ENCODE measurements around the gene CYSTM1. TPM values are rescaled to one million over a fixed set of nuclear protein-coding genes. Genes with fewer than 3 reads are reported as not detected.

CYSTM1 gene
- polyA plus RNA-seq, 2 donors = 6.7 to 13.4 TPM

DNA sequence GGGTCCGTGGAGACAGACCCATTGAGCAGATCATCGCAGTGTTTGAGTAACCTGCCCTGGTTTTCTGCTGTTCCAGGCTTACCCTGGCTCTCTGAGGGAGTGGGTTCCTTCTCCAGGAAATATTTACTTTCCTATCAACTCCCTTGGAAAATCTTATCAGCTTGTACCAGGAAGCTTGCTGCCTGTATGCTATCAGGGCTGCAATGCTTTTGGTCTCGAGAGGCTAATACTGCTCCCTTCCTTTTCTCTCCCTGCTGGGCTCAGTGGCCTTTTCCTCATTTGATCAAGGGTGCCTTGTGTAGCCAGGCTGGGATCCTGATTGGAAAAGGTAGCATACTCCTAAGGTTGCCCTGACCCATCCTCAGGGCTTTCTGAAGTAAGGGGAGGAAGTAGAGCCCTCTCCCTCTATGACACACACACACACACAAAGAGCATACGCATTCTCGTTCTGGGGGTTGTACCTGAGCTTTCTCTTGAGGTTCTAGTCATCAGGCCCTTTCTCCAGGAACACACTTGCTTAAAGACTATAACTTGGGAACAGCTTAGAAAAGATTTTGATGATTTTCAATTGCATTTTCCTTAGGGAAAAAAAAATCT is 41.6 kb downstream of the CYSTM1 start:
- no peak overlapping the region for H3K27ac ChIP-seq (ENCODE audit: low read depth in 2 of 2, low read length in 1 of 2)

DNA sequence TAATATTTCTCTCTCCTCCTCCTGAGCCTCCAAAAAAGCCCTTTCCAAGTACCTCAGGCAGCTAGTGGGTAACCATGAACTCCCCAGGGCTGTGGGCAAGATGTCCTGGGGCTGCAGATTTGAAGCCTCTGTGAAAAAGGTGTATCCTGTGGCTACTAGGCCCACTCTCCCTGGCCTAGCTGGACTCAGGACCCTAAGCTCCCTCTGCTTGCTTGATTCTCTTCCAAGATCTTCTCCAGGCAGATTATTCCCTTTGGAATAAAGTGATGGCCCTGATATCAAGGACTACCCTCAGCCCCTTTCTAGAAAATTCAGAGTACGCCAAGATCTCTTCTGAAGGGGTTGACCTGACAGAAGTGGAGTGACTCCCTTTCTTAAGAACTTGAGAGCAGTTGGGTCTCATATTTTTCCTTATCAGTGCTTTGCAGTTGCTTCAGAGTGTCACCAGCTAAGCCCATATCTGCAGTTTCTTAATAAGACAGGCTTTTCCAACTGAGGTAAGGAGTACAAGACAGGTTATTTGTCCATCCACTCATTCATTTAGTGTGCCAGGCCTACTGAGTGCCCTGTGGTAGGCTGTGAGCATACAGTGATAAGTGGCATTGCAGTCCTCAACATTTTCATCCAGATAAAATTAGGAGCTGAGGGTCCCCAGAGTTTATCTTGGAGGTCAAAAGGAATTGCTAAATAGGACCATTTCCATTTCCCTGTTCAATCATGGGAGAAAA is 42.5 kb downstream of the CYSTM1 start:
- WGBS, 2 donors = 93 to 96% methylated on average over 1 of the region's 1 CpG
- H3K27ac ChIP-seq (ENCODE audit: low read depth in 2 of 2, low read length in 1 of 2) = no peak overlapping the region
- H3K27me3 ChIP-seq (ENCODE audit: control insufficient read depth in 1 of 2, insufficient read depth in 2 of 2, low read length in 2 of 2) = no peaks in the 10 kb centered on the region
- H3K9me3 ChIP-seq (ENCODE audit: control insufficient read depth in 2 of 2, insufficient read depth in 1 of 2, low read depth in 1 of 2, low read length in 1 of 2) = no peaks in the 10 kb centered on the region
- no peaks in the 10 kb centered on the region for H3K4me1 ChIP-seq (ENCODE audit: control insufficient read depth in 2 of 2, insufficient read depth in 2 of 2, low read length in 1 of 2)
- H3K4me3 ChIP-seq (ENCODE audit: low read depth in 1 of 2, low read length in 2 of 2) = no peak overlapping the region
- no peaks in the 10 kb centered on the region for H3K36me3 ChIP-seq (ENCODE audit: control insufficient read depth in 2 of 2, insufficient read depth in 2 of 2, low read length in 1 of 2)

More for the DNA sequence above, 41.6 kb downstream of the CYSTM1 start:
- no peaks in the 10 kb centered on the region for H3K4me1 ChIP-seq (ENCODE audit: control insufficient read depth in 2 of 2, insufficient read depth in 2 of 2, low read length in 1 of 2)
- no peak overlapping the region for H3K4me3 ChIP-seq (ENCODE audit: low read depth in 1 of 2, low read length in 2 of 2)
- H3K9me3 ChIP-seq (ENCODE audit: control insufficient read depth in 2 of 2, insufficient read depth in 1 of 2, low read depth in 1 of 2, low read length in 1 of 2) = no peaks in the 10 kb centered on the region
- H3K27me3 ChIP-seq (ENCODE audit: control insufficient read depth in 1 of 2, insufficient read depth in 2 of 2, low read length in 2 of 2) = no peaks in the 10 kb centered on the region
- whole genome bisulfite sequencing, 2 donors = 54 to 80% methylated on average over 5 of the region's 5 CpGs
- H3K36me3 ChIP-seq (ENCODE audit: control insufficient read depth in 2 of 2, insufficient read depth in 2 of 2, low read length in 1 of 2) = no peaks in the 10 kb centered on the region

DNA sequence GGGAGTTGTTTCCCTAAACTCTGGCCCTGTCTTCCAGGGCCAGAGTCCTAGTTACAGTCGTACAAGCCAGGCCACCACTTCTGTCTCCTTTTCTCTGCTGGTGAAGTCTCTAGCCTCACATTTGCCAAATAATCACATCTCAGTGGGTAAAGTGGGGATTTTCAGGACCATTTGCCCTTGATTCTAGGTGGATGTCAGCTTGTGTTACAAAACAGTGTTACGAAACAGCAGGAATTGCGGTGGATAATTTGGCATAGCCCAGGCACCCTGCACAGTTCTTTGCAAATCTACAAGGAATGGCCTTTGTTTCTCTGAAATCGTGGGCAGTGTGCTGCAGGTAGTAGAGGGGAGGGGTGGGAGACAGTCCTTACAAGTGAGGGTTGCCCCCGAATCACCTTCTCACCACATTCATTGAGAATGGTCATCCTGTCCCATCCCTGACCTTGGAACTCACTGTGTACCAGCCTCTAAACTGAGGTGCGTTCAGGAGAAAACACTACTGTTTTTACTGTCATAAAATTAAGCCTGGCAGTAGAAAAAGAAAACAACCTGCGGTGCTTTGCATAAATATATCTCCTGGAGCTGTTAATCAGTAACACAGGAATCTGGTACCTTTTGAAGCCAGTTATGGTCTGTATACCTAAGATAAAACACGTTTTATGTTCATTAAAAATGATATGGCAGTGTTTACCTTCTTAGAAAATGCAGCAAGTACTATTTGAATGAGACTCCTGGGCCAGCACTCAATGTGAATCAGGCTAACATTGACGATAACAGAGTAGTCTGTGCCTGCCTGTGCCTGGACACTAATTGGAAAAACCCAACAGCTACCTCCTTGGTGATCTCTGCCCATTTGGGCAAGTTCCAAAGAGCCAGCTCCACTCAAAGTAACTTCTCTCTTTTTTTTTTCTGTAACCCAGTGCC is 44.3 kb downstream of the CYSTM1 start:
- 46 to 71% methylated on average over 9 of the region's 9 CpGs for WGBS, 2 donors
- H3K27ac ChIP-seq (ENCODE audit: low read depth in 2 of 2, low read length in 1 of 2) = no peak overlapping the region
- no peaks in the 10 kb centered on the region for H3K36me3 ChIP-seq (ENCODE audit: control insufficient read depth in 2 of 2, insufficient read depth in 2 of 2, low read length in 1 of 2)
- H3K9me3 ChIP-seq (ENCODE audit: control insufficient read depth in 2 of 2, insufficient read depth in 1 of 2, low read depth in 1 of 2, low read length in 1 of 2) = no peaks in the 10 kb centered on the region
- H3K4me1 ChIP-seq (ENCODE audit: control insufficient read depth in 2 of 2, insufficient read depth in 2 of 2, low read length in 1 of 2) = no peaks in the 10 kb centered on the region
- H3K27me3 ChIP-seq (ENCODE audit: control insufficient read depth in 1 of 2, insufficient read depth in 2 of 2, low read length in 2 of 2) = no peaks in the 10 kb centered on the region
- H3K4me3 ChIP-seq (ENCODE audit: low read depth in 1 of 2, low read length in 2 of 2) = no peak overlapping the region

DNA sequence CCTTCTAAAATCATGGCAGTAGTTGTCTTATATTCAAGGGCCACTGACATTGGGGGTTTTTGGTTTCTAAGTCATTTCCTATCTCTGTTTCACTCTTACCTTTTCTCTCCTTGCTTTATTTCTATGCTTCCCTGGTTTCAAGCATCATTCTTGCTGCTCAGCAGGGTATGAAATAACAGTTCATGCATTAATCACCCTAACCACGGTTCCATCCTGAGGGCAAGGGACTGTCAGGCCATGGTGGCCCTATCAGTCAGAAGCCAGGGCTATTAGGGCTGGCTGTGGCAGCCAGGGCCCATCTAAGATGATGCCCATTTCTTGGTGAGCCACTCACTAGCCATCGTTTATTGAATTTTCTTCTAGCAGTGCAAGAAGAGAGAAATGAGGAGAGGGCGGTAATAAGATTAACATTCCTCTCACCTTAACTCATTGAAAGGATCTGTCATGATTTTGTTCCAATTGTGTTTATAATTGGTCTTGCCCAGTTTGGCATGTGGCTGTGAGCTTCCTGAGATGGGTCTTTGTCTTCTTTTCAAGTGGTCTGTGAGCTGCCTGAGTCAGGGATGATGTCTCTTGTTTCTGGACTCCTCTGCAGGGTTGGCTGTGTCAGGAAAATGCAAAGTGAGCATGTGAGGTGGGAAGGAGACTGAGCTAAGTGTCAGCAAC is 45.2 kb downstream of the CYSTM1 start:
- H3K36me3 ChIP-seq (ENCODE audit: control insufficient read depth in 2 of 2, insufficient read depth in 2 of 2, low read length in 1 of 2) = no peaks in the 10 kb centered on the region
- H3K4me1 ChIP-seq (ENCODE audit: control insufficient read depth in 2 of 2, insufficient read depth in 2 of 2, low read length in 1 of 2) = no peaks in the 10 kb centered on the region
- no peak overlapping the region for H3K27ac ChIP-seq (ENCODE audit: low read depth in 2 of 2, low read length in 1 of 2)
- no peaks in the 10 kb centered on the region for H3K27me3 ChIP-seq (ENCODE audit: control insufficient read depth in 1 of 2, insufficient read depth in 2 of 2, low read length in 2 of 2)
- WGBS, 2 donors = 71% methylated on average over 3 of the region's 3 CpGs
- no peak overlapping the region for H3K4me3 ChIP-seq (ENCODE audit: low read depth in 1 of 2, low read length in 2 of 2)
- H3K9me3 ChIP-seq (ENCODE audit: control insufficient read depth in 2 of 2, insufficient read depth in 1 of 2, low read depth in 1 of 2, low read length in 1 of 2) = no peaks in the 10 kb centered on the region

DNA sequence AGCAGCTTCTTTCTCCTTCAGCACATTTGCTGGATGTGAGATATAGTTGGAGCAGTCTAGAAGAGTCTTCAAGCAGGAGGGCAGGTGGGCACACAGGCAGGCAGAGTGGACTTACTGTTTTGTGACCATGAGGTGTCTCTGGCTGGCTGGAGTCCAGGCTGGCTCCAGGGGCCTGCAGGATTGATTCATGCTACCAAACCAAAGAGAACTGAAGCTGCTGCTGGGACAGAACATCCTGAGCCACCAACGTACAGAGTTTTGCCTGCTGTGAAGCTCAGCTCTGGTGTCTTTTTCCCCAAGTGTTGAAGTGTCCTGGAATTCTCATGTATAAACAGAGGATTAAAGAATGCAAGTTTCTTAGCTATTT is 45.7 kb downstream of the CYSTM1 start:
- Histone ChIP-seq H3K27me3 (ENCODE audit: control insufficient read depth in 1 of 2, insufficient read depth in 2 of 2, low read length in 2 of 2) (no peaks in the 10 kb centered on the region), H3K9me3 (ENCODE audit: control insufficient read depth in 2 of 2, insufficient read depth in 1 of 2, low read depth in 1 of 2, low read length in 1 of 2) (no peaks in the 10 kb centered on the region), H3K4me1 (ENCODE audit: control insufficient read depth in 2 of 2, insufficient read depth in 2 of 2, low read length in 1 of 2) (no peaks in the 10 kb centered on the region), H3K4me3 (ENCODE audit: low read depth in 1 of 2, low read length in 2 of 2) (no peak overlapping the region), H3K36me3 (ENCODE audit: control insufficient read depth in 2 of 2, insufficient read depth in 2 of 2, low read length in 1 of 2) (no peaks in the 10 kb centered on the region), H3K27ac (ENCODE audit: low read depth in 2 of 2, low read length in 1 of 2) (no peak overlapping the region)
- 63 to 65% methylated on average over 1 of the region's 1 CpG for WGBS, 2 donors

DNA sequence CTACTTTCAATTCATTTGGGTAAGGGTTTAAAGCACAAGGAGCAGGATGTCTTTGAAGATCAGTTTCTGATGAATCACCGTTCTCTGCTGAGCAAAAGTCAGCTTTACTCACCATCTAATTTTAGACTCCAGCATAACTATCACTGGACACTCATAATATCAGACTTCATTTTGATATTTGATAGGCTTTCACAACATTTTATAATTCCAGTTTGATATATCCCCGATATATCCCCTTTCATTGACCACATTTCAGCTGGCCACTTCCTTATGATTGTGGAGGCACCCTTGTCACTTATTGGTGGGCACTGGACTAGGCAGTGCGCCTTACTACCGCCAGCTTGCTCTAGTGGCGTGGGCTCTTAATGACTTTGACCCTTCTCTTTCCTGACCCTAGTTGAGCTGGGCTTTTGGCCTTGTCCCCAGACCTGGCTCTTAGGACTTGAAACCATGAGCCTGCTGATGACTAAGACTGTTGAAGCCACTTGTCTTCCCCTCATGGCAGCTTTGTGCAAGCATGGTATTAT is 46.8 kb downstream of the CYSTM1 start:
- H3K27ac ChIP-seq (ENCODE audit: low read depth in 2 of 2, low read length in 1 of 2) = peak overlapping the region in 1 of 2 donors; percentile 3
- WGBS, 2 donors = 84% methylated on average over 5 of the region's 5 CpGs
- H3K4me1 ChIP-seq (ENCODE audit: control insufficient read depth in 2 of 2, insufficient read depth in 2 of 2, low read length in 1 of 2) = no peaks in the 10 kb centered on the region
- no peaks in the 10 kb centered on the region for H3K9me3 ChIP-seq (ENCODE audit: control insufficient read depth in 2 of 2, insufficient read depth in 1 of 2, low read depth in 1 of 2, low read length in 1 of 2)
- H3K36me3 ChIP-seq (ENCODE audit: control insufficient read depth in 2 of 2, insufficient read depth in 2 of 2, low read length in 1 of 2) = no peaks in the 10 kb centered on the region
- no peaks in the 10 kb centered on the region for H3K27me3 ChIP-seq (ENCODE audit: control insufficient read depth in 1 of 2, insufficient read depth in 2 of 2, low read length in 2 of 2)
- H3K4me3 ChIP-seq (ENCODE audit: low read depth in 1 of 2, low read length in 2 of 2) = no peak overlapping the region

DNA sequence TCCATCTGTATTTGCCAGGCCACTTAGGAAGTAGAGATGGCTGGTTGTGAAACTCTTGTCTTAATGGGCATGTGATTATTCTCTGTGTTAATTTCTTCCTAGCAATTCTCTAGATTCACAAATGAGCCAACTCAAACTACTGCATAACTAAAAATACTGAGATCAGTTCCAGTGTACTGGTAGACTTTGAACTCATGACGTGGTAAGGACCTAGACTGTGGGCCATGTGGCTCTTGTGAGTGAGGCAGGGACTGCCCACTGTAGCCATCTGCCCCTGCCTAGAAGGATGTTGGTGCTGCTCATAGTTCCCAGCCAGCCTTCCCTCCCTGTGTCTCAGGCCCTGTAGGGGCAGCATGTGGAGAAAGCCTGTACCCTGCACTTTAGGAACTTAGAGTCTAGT is 47.4 kb downstream of the CYSTM1 start:
- no peaks in the 10 kb centered on the region for H3K9me3 ChIP-seq (ENCODE audit: control insufficient read depth in 2 of 2, insufficient read depth in 1 of 2, low read depth in 1 of 2, low read length in 1 of 2)
- no peak overlapping the region for H3K4me3 ChIP-seq (ENCODE audit: low read depth in 1 of 2, low read length in 2 of 2)
- no peaks in the 10 kb centered on the region for H3K36me3 ChIP-seq (ENCODE audit: control insufficient read depth in 2 of 2, insufficient read depth in 2 of 2, low read length in 1 of 2)
- WGBS, 2 donors = 70 to 93% methylated on average over 1 of the region's 1 CpG
- no peak overlapping the region for H3K27ac ChIP-seq (ENCODE audit: low read depth in 2 of 2, low read length in 1 of 2)
- H3K4me1 ChIP-seq (ENCODE audit: control insufficient read depth in 2 of 2, insufficient read depth in 2 of 2, low read length in 1 of 2) = no peaks in the 10 kb centered on the region
- no peaks in the 10 kb centered on the region for H3K27me3 ChIP-seq (ENCODE audit: control insufficient read depth in 1 of 2, insufficient read depth in 2 of 2, low read length in 2 of 2)

DNA sequence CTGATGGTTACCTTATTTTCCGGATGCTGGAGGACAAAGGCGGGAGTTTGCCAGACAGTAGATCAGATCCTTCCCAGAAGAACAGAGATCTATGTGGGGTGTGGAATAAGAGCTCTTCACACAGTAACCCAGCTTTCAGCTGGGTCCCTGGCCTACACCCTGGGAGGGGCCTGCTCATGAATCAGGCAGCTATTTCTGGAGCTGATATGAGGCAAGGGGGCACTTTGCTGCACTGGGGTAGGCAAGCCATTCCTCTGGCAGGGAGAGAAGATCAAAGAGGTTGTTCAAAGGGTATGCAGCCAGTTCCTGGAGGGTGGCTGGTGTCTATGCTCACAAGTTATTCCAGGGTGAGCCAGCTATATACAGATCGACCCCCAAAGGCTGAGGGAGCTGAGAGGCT is 48.6 kb downstream of the CYSTM1 start:
- no peaks in the 10 kb centered on the region for H3K9me3 ChIP-seq (ENCODE audit: control insufficient read depth in 2 of 2, insufficient read depth in 1 of 2, low read depth in 1 of 2, low read length in 1 of 2)
- H3K27ac ChIP-seq (ENCODE audit: low read depth in 2 of 2, low read length in 1 of 2) = no peak overlapping the region
- 80 to 86% methylated on average over 3 of the region's 3 CpGs for WGBS, 2 donors
- H3K36me3 ChIP-seq (ENCODE audit: control insufficient read depth in 2 of 2, insufficient read depth in 2 of 2, low read length in 1 of 2) = no peaks in the 10 kb centered on the region
- no peaks in the 10 kb centered on the region for H3K4me1 ChIP-seq (ENCODE audit: control insufficient read depth in 2 of 2, insufficient read depth in 2 of 2, low read length in 1 of 2)
- no peaks in the 10 kb centered on the region for H3K27me3 ChIP-seq (ENCODE audit: control insufficient read depth in 1 of 2, insufficient read depth in 2 of 2, low read length in 2 of 2)
- no peak overlapping the region for H3K4me3 ChIP-seq (ENCODE audit: low read depth in 1 of 2, low read length in 2 of 2)

DNA sequence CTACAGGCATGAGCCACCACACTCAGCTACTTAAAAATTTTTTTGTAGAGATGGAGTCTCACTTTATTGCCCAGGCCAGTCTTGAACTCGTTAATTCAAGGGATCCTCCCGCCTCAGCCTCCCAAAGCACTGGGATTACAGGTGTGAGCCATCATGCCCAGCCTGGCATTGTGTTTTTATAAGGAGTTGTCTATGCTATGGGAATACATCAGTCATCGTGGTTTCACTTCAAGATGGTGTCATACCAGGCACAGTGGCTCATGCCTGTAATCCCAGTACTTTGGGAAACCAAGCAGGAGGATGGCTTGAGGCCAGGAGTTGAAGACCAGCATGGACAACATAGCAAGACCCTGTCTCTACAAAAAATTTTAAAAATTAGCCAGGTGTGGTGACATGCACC is 49.7 kb downstream of the CYSTM1 start:
- no peaks in the 10 kb centered on the region for H3K9me3 ChIP-seq (ENCODE audit: control insufficient read depth in 2 of 2, insufficient read depth in 1 of 2, low read depth in 1 of 2, low read length in 1 of 2)
- no peak overlapping the region for H3K27ac ChIP-seq (ENCODE audit: low read depth in 2 of 2, low read length in 1 of 2)
- H3K36me3 ChIP-seq (ENCODE audit: control insufficient read depth in 2 of 2, insufficient read depth in 2 of 2, low read length in 1 of 2) = no peaks in the 10 kb centered on the region
- WGBS, 2 donors = 92% methylated on average over 3 of the region's 3 CpGs
- H3K27me3 ChIP-seq (ENCODE audit: control insufficient read depth in 1 of 2, insufficient read depth in 2 of 2, low read length in 2 of 2) = no peaks in the 10 kb centered on the region
- no peak overlapping the region for H3K4me3 ChIP-seq (ENCODE audit: low read depth in 1 of 2, low read length in 2 of 2)
- no peaks in the 10 kb centered on the region for H3K4me1 ChIP-seq (ENCODE audit: control insufficient read depth in 2 of 2, insufficient read depth in 2 of 2, low read length in 1 of 2)

Measured in esophagus (tissue), 2 donors.